Type B pancreatic cell (in vitro differentiated cells): ENCODE measurements around the gene SSPN. TPM values are rescaled to one million over a fixed set of nuclear protein-coding genes. Genes with fewer than 3 reads are reported as not detected.
A peak's percentile ranks its signal among the peaks of the same experiment; 100 is the strongest.

Experiments used
- DNase-seq: peaks from one replicate; pipeline ENCODE4 v3.0.0; 2021; ENCODE audit warnings: mixed read lengths; ENCODE audit not compliant: unreplicated experiment; ENCODE audit errors: extremely low spot score
- H3K27ac Mint-ChIP-seq: 2 replicates; pipeline ENCODE4 v1.8.0; 2021; ENCODE audit warnings: mild to moderate bottlenecking, mixed read lengths
- H3K27me3 Mint-ChIP-seq: 2 replicates; pipeline ENCODE4 v1.8.0; 2021; ENCODE audit warnings: mixed read lengths
- H3K36me3 Mint-ChIP-seq: 2 replicates; pipeline ENCODE4 v1.8.0; 2021; ENCODE audit warnings: mixed read lengths
- H3K4me1 Mint-ChIP-seq: one replicate; pipeline ENCODE4 v1.8.0; 2021; ENCODE audit warnings: mixed read lengths; ENCODE audit not compliant: unreplicated experiment
- H3K4me3 Mint-ChIP-seq: 2 replicates; pipeline ENCODE4 v1.8.0; 2021; ENCODE audit warnings: mild to moderate bottlenecking, mixed read lengths
- H3K9me3 Mint-ChIP-seq: 2 replicates; pipeline ENCODE4 v1.8.0; 2021; ENCODE audit warnings: mixed read lengths
- CTCF ChIP-seq: fragments of 200-600 bp; sonication (generic); conservative IDR thresholded peaks from 2 replicates; pipeline ENCODE4 v1.5.0; 2021; ENCODE audit warnings: antibody characterized with exemption, mild to moderate bottlenecking
- total RNA-seq: library from RNA; stranded (reverse); gene quantifications from 2 replicates; pipeline ENCODE4 v1.2.1, GENCODE V29; 2021; ENCODE audit warnings: low replicate concordance

The SSPN gene
- total RNA-seq, 1 donor from 2014 or later: 11.3 TPM

DNA sequence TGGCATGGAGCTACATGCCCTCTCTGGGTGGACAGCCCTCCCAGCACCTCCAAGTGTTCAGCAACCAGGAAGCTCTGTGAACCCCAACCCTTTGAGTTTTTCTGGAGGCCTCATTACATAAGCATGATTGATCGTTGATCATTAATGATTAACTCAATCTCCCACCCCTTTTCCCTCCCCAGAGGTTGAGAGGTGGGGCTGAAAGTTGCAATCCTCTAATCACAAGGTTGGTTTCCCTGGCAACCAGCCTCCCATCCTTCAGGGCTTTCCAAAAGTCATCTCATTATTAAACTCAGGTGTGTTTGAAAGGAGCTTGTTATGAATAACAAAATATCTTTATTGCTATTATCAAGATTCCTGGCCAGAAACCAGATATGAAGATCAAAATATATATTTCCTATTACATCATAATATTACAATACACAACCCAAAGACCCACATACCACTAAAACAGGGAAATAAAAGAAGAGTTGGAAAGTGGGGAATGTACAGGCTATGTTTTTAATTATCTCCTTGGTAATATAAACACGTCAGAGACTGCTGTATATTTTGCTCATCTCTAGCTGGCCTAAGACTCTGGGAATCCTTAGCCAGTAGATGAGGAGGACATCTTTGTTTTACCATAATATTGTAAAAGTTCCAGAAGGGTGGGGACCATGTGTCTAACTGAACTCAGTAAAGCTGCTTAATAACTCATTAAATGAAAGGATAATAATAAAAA is 73.6 kb downstream of the SSPN start:
- H3K27me3 Mint-ChIP-seq: peaks cover 3% of the 10 kb centered on the region
- no peaks in the 10 kb centered on the region for H3K9me3 Mint-ChIP-seq
- H3K36me3 Mint-ChIP-seq: no peaks in the 10 kb centered on the region
- no peak for DNase-seq
- no peak overlapping the region for H3K4me3 Mint-ChIP-seq
- H3K27ac Mint-ChIP-seq: no peak overlapping the region
- peaks cover 6% of the 10 kb centered on the region for H3K4me1 Mint-ChIP-seq
- TF ChIP-seq CTCF: no peak

DNA sequence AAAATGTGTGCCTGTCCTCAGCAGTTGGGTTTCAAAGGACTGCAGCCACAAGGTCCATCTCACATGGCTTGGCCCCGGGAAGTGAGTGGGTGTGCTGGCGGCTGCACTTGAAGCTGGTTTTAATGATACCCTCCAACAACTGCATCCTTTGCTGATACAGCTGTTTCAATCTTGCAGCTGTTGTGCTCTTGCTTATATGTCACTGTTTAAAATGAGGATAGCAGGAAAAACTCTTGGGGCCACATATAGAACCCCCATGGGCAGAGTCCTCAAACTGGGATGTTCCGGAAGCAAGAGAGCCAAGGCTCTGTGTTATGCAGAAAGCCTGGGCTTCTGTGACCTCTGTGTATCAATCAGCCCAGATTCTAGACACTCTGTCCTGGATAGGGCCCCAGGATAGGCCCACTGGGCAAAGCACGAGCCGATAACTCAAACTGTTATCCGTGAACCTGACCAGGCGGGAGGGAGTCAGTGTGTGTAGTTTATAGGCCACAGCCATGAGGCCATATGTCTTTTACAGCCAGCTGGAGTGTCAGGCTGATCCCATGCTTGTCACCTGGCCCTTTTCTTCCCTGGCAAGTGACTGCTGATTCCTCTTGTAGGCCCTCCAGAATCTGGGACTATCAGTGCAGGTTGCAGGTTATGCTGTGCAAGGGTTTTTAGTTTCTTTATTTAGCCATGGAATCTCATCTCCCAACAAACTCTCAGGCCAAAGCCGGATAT is 74.3 kb downstream of the SSPN start:
- TF ChIP-seq CTCF: no peak
- no peaks in the 10 kb centered on the region for H3K9me3 Mint-ChIP-seq
- H3K36me3 Mint-ChIP-seq: no peaks in the 10 kb centered on the region
- no peak overlapping the region for H3K27ac Mint-ChIP-seq
- peaks cover 13% of the 10 kb centered on the region for H3K4me1 Mint-ChIP-seq
- H3K4me3 Mint-ChIP-seq: no peak overlapping the region
- DNase-seq: no peak
- H3K27me3 Mint-ChIP-seq: peaks cover 10% of the 10 kb centered on the region

- H3K27me3 Mint-ChIP-seq: peaks cover 11% of the 10 kb centered on the region
- peaks cover 21% of the 10 kb centered on the region for H3K4me1 Mint-ChIP-seq
- TF ChIP-seq CTCF: no peak
Observed at GRCh38 chr12:26271024-26271423, 75.7 kb downstream of the SSPN start.

DNA sequence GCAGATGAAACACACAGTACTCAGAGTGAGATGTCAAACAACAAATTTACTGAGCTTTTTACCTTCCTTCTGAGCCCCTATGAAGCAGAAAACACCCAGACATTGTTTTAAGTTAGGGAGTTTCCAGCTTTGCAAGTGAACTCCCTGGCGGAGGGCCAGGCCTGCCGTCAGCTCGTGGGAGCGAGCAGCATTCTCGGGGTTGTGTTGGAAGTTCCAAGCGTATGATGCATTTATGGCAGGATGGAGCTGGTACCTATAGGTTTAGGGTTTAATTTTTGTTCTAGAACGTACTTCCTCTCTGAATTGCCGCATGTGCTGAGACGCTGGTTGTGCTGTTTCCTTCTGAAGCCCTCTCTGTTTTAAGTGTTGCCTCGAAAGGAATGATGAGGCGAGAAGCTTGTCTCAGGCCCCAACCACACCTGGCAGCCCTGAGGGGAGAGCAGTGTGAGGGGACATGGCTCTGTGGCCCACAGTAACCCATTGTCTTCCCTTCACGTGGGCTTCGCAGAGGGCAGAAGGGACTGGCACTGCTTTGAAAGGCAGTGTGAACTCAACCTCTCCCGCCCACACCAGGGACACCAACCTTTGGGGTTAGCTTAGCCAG is 76.6 kb downstream of the SSPN start:
- Mint-ChIP-seq H3K27me3 (peaks cover 14% of the 10 kb centered on the region), H3K36me3 (no peaks in the 10 kb centered on the region), H3K27ac (no peak overlapping the region), H3K9me3 (no peaks in the 10 kb centered on the region), H3K4me3 (no peak overlapping the region), H3K4me1 (peaks cover 21% of the 10 kb centered on the region)
- no peak for DNase-seq
- no peak for TF ChIP-seq CTCF

More at GRCh38 chr12:26271024-26271423, 75.7 kb downstream of the SSPN start:
- Mint-ChIP-seq H3K27ac (peak overlapping the region; percentile 16), H3K4me3 (no peak overlapping the region), H3K9me3 (no peaks in the 10 kb centered on the region), H3K36me3 (no peaks in the 10 kb centered on the region)
- no peak for DNase-seq

DNA sequence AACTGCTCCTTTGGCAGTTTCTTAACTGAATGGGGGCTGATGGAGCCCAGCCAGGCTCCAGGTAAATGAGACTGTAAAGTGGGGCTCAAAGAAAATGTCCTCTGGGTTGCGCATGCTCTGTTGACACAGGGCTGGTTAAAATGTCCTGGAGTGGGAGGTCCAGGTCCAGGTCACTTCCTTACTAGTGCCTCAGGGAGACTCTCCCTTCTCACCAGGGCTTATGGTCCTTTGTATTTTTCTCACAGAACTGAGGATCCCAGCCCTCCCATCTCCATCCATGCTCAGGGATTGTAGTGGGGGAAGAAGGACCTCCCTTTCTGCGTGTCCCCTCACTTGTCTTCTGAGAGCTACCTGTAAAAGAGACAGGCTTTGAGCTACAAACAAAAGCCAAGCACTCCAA is 77.5 kb downstream of the SSPN start:
- Mint-ChIP-seq H3K4me3 (no peak overlapping the region), H3K4me1 (peaks cover 21% of the 10 kb centered on the region), H3K9me3 (no peaks in the 10 kb centered on the region), H3K36me3 (no peaks in the 10 kb centered on the region), H3K27ac (no peak overlapping the region), H3K27me3 (peaks cover 14% of the 10 kb centered on the region)
- no peak for DNase-seq
- no peak for TF ChIP-seq CTCF
